HepG2 (cell line): ENCODE results near the gene CFAP70. TPM values are rescaled to one million over a fixed set of nuclear protein-coding genes. Genes with fewer than 3 reads are reported as not detected.

ENCODE experiments used
- ATM ChIP-seq: fragments of 450-650 bp; IDR thresholded peaks from 2 replicates; pipeline ENCODE4 v1.7.1; 2017; ENCODE audit warnings: mild to moderate bottlenecking, borderline replicate concordance
- ATRX ChIP-seq: sonication (generic); formaldehyde crosslinking; IDR thresholded peaks from 2 replicates; pipeline ENCODE4 v1.4.0; 2020; ENCODE audit warnings: missing genetic modification reagents, borderline replicate concordance
- CEBPB ChIP-seq: IDR thresholded peaks from 2 replicates; pipeline ENCODE4 v1.6.1; 2011; ENCODE audit warnings: low read depth, low read length, improper control_type of control experiment, borderline replicate concordance
- ETV5 ChIP-seq: IDR thresholded peaks from 2 replicates; pipeline ENCODE4 v1.6.1; 2018; ENCODE audit warnings: missing biosample characterization, missing genetic modification reagents, inconsistent platforms, borderline replicate concordance
- FOXJ3 ChIP-seq: sonication (generic); formaldehyde crosslinking; IDR thresholded peaks from 2 replicates; pipeline ENCODE4 v1.4.0; 2020; ENCODE audit warnings: missing genetic modification reagents, mild to moderate bottlenecking, borderline replicate concordance
- HOXA7 ChIP-seq: sonication (generic); formaldehyde crosslinking; IDR thresholded peaks from 2 replicates; pipeline ENCODE4 v1.8.1; 2022; ENCODE audit warnings: mild to moderate bottlenecking, missing genetic modification reagents, moderate library complexity
- ISX ChIP-seq: sonication (generic); formaldehyde crosslinking; conservative IDR thresholded peaks from 2 replicates; pipeline ENCODE4 v1.5.0; 2020; ENCODE audit warnings: missing genetic modification reagents
- JUNB ChIP-seq: sonication (generic); formaldehyde crosslinking; IDR thresholded peaks from 2 replicates; pipeline ENCODE4 v1.8.0; 2022; ENCODE audit warnings: missing genetic modification reagents, mild to moderate bottlenecking, borderline replicate concordance
- KAT2B ChIP-seq: fragments of 150-350 bp; IDR thresholded peaks from 2 replicates; pipeline ENCODE4 v1.6.1; 2014; ENCODE audit warnings: low read depth, low read length, borderline replicate concordance
- KDM5A ChIP-seq: fragments of 200-600 bp; sonication (generic); IDR thresholded peaks from 2 replicates; pipeline ENCODE4 v1.7.0; 2018; ENCODE audit warnings: antibody characterized with exemption, mild to moderate bottlenecking, low read length, borderline replicate concordance
- MIER2 ChIP-seq: IDR thresholded peaks from 2 replicates; pipeline ENCODE4 v1.6.1; 2016; ENCODE audit warnings: missing biosample characterization, missing genetic modification reagents
- NKX3-1 ChIP-seq: sonication (generic); formaldehyde crosslinking; IDR thresholded peaks from 2 replicates; pipeline ENCODE4 v1.5.0; 2020; ENCODE audit warnings: missing genetic modification reagents
- RFXAP ChIP-seq: sonication (generic); formaldehyde crosslinking; IDR thresholded peaks from 2 replicates; pipeline ENCODE4 v1.4.0; 2020; ENCODE audit warnings: missing genetic modification reagents, borderline replicate concordance
- TBP ChIP-seq: sonication (generic); formaldehyde crosslinking; IDR thresholded peaks from 2 replicates; pipeline ENCODE4 v1.5.0; 2020; ENCODE audit warnings: missing genetic modification reagents
- ZNF678 ChIP-seq: sonication (generic); formaldehyde crosslinking; IDR thresholded peaks from 2 replicates; pipeline ENCODE4 v1.4.0; 2020; ENCODE audit warnings: mild to moderate bottlenecking, missing genetic modification reagents
- ZNF775 ChIP-seq: sonication (generic); formaldehyde crosslinking; IDR thresholded peaks from 2 replicates; pipeline ENCODE4 v1.4.0; 2020; ENCODE audit warnings: missing genetic modification reagents, mild to moderate bottlenecking, moderate library complexity, borderline replicate concordance
- polyA plus RNA-seq, 8 experiments: library from polyadenylated mRNA; depleted of rRNA in 3 of 8; stranded (reverse) in 7 of 8; unstranded in 1 of 8; fragments of >200 nt; fragmentation: Illumina TruSeq in 4 of 8; extraction: Trizol in 4 of 8; gene quantifications; 2 replicates each; pipeline versions ENCODE4 v1.2.1 to v1.2.3, GENCODE V29; 2011 to 2016; ENCODE audit warnings: low read depth in 4 of 8, missing spikeins in 1 of 8, mixed read lengths in 1 of 8; ENCODE audit not compliant: insufficient read depth in 1 of 8
- total RNA-seq, 5 experiments: library from RNA; depleted of rRNA; stranded (reverse); fragments of >200 nt; fragmentation: Illumina TruSeq; extraction: Trizol; gene quantifications; 2 replicates each; pipeline ENCODE4 v1.2.3, GENCODE V29; 2016; ENCODE audit warnings: low read depth in 1 of 5
- TF ChIP-seq, protein P1 (sequence below): sonication (generic); formaldehyde crosslinking; IDR thresholded peaks from 2 replicates; pipeline ENCODE4 v1.4.0; 2020; ENCODE audit warnings: mild to moderate bottlenecking, missing genetic modification reagents
- TF ChIP-seq, protein P2 (sequence below): sonication (generic); formaldehyde crosslinking; IDR thresholded peaks from 2 replicates; pipeline ENCODE4 v1.8.1; 2023; ENCODE audit warnings: mild to moderate bottlenecking, missing genetic modification reagents
- TF ChIP-seq, protein P3 (sequence below): sonication (generic); formaldehyde crosslinking; IDR thresholded peaks from 2 replicates; pipeline ENCODE4 v1.4.0; 2020; ENCODE audit warnings: low read depth, missing genetic modification reagents
- TF ChIP-seq, protein P4 (sequence below): IDR thresholded peaks from 2 replicates; pipeline ENCODE4 v1.6.1; 2018; ENCODE audit warnings: missing genetic modification reagents, mild to moderate bottlenecking, missing compliant biosample characterization
- TF ChIP-seq, protein P5 (sequence below): sonication (generic); formaldehyde crosslinking; IDR thresholded peaks from 2 replicates; pipeline ENCODE4 v1.4.0; 2020; ENCODE audit warnings: mild to moderate bottlenecking, low read depth, missing genetic modification reagents

Gene CFAP70
- total and polyA plus RNA-seq, 2 of the 13 experiments (the other 11 are each of a cell fraction or from before 2014, with no cell fraction given): 0.27 to 0.38 TPM

DNA sequence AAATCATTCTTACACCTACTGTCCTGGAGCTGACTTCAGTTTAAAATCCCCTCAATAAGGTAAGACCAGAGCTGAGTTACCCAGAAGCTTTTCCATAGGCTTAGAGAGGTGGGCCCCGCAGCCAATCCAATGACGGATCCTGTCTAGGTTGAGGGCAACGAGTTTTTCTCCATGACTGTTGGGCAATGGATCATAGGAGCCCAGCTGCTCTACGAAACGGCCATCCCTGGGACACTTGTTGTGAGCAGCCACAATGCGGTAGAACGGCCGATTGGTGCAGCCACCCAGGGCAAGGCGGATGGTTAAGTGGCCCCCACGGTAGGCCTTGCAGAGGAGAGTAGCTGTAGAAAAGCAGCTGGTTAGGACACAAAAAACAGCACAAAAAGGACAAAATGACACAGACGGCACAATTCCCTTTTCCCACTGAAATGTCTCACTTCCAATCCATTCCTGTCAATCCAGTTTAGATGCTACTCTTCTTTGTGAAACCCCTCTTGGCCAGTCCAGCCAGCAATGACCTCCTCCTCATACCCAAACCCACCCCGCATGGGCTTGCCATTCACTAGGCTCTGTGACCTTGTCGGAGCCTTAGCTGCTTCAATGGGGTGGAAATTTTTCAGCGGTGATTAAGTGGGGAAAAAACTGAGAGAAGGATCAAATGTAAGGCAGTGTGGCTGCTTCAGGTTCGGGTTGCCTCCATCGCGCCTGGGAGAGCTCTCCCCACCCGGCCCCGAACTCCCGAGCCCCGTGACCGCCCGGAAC is 106.8 kb downstream of the CFAP70 start (continued):
- TF ChIP-seq NKX3-1 (CRISPR knock-in tag) (no peak), KDM5A (no peak), TBP (CRISPR knock-in tag) (no peak), ATM (no peak), KAT2B (no peak), FOXJ3 (CRISPR knock-in tag) (no peak), ETV5 (CRISPR knock-in tag) (no peak), ISX (0 out of 2 replicates have a peak, but pooled peaks have one; percentile 47), JUNB (CRISPR knock-in tag) (no peak), MIER2 (no peak), ATRX (CRISPR knock-in tag) (no peak), HOXA7 (CRISPR knock-in tag) (no peak), ZNF678 (CRISPR knock-in tag) (0 out of 2 replicates have a peak, but pooled peaks have one; percentile 25), CEBPB (peak; percentile 81), ZNF775 (no peak), RFXAP (CRISPR knock-in tag) (peak; percentile 9; the same call in 1 of the 2 replicates)
- TF ChIP-seq, protein P1, sequence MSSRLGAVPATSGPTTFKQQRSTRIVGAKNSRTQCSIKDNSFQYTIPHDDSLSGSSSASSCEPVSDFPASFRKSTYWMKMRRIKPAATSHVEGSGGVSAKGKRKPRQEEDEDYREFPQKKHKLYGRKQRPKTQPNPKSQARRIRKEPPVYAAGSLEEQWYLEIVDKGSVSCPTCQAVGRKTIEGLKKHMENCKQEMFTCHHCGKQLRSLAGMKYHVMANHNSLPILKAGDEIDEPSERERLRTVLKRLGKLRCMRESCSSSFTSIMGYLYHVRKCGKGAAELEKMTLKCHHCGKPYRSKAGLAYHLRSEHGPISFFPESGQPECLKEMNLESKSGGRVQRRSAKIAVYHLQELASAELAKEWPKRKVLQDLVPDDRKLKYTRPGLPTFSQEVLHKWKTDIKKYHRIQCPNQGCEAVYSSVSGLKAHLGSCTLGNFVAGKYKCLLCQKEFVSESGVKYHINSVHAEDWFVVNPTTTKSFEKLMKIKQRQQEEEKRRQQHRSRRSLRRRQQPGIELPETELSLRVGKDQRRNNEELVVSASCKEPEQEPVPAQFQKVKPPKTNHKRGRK (CRISPR knock-in tag): no peak
- TF ChIP-seq, protein P2, sequence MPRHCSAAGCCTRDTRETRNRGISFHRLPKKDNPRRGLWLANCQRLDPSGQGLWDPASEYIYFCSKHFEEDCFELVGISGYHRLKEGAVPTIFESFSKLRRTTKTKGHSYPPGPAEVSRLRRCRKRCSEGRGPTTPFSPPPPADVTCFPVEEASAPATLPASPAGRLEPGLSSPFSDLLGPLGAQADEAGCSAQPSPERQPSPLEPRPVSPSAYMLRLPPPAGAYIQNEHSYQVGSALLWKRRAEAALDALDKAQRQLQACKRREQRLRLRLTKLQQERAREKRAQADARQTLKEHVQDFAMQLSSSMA (CRISPR knock-in tag): no peak
- TF ChIP-seq, protein P3, sequence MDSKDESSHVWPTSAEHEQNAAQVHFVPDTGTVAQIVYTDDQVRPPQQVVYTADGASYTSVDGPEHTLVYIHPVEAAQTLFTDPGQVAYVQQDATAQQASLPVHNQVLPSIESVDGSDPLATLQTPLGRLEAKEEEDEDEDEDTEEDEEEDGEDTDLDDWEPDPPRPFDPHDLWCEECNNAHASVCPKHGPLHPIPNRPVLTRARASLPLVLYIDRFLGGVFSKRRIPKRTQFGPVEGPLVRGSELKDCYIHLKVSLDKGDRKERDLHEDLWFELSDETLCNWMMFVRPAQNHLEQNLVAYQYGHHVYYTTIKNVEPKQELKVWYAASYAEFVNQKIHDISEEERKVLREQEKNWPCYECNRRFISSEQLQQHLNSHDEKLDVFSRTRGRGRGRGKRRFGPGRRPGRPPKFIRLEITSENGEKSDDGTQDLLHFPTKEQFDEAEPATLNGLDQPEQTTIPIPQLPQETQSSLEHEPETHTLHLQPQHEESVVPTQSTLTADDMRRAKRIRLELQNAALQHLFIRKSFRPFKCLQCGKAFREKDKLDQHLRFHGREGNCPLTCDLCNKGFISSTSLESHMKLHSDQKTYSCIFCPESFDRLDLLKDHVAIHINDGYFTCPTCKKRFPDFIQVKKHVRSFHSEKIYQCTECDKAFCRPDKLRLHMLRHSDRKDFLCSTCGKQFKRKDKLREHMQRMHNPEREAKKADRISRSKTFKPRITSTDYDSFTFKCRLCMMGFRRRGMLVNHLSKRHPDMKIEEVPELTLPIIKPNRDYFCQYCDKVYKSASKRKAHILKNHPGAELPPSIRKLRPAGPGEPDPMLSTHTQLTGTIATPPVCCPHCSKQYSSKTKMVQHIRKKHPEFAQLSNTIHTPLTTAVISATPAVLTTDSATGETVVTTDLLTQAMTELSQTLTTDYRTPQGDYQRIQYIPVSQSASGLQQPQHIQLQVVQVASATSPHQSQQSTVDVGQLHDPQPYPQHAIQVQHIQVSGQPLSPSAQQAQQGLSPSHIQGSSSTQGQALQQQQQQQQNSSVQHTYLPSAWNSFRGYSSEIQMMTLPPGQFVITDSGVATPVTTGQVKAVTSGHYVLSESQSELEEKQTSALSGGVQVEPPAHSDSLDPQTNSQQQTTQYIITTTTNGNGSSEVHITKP (CRISPR knock-in tag): no peak
- TF ChIP-seq, protein P4, sequence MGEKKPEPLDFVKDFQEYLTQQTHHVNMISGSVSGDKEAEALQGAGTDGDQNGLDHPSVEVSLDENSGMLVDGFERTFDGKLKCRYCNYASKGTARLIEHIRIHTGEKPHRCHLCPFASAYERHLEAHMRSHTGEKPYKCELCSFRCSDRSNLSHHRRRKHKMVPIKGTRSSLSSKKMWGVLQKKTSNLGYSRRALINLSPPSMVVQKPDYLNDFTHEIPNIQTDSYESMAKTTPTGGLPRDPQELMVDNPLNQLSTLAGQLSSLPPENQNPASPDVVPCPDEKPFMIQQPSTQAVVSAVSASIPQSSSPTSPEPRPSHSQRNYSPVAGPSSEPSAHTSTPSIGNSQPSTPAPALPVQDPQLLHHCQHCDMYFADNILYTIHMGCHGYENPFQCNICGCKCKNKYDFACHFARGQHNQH (CRISPR knock-in tag): no peak
- TF ChIP-seq, protein P5, sequence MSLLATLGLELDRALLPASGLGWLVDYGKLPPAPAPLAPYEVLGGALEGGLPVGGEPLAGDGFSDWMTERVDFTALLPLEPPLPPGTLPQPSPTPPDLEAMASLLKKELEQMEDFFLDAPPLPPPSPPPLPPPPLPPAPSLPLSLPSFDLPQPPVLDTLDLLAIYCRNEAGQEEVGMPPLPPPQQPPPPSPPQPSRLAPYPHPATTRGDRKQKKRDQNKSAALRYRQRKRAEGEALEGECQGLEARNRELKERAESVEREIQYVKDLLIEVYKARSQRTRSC (CRISPR knock-in tag): no peak
